GM19025 (cell line): ENCODE data around the gene CYP2U1.
"Not testable (repeated sequence)": the region's sequence is repeated elsewhere in the genome, so short reads cannot be mapped to it uniquely, and the experiment has no call there.

Experiments
- ATAC-seq: cut with Tn5 transposase; IDR thresholded peaks from one replicate; pipeline ENCODE4 v1.9.1; 2021; ENCODE audit warnings: mild to moderate bottlenecking, low read depth, moderate library complexity; ENCODE audit not compliant: unreplicated experiment

Gene CYP2U1

DNA sequence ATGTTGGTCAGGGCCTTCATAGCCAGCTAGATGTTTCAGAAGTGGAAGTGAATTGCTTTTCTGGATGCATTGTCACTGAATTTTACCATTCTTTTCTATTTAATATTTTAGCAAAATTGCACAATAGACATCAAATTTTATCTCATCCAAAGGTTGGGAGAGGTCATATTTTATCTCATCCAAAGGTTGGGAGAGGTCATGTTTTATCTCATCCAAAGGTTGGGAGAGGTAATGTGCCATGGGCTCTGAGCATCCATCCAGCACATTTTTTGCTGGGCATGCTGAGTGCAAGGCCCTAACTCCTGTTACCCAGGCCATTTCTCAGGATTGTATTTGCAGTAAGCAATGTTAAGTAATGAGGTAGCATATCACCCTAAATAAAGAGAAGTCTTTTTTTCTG lies 14.7 kb upstream of the CYP2U1 start:
- no peak for ATAC-seq

- ATAC-seq = no peak
These were observed 13.8 kb upstream of the CYP2U1 start for GRCh38 chr4:107917500-107917899.

DNA sequence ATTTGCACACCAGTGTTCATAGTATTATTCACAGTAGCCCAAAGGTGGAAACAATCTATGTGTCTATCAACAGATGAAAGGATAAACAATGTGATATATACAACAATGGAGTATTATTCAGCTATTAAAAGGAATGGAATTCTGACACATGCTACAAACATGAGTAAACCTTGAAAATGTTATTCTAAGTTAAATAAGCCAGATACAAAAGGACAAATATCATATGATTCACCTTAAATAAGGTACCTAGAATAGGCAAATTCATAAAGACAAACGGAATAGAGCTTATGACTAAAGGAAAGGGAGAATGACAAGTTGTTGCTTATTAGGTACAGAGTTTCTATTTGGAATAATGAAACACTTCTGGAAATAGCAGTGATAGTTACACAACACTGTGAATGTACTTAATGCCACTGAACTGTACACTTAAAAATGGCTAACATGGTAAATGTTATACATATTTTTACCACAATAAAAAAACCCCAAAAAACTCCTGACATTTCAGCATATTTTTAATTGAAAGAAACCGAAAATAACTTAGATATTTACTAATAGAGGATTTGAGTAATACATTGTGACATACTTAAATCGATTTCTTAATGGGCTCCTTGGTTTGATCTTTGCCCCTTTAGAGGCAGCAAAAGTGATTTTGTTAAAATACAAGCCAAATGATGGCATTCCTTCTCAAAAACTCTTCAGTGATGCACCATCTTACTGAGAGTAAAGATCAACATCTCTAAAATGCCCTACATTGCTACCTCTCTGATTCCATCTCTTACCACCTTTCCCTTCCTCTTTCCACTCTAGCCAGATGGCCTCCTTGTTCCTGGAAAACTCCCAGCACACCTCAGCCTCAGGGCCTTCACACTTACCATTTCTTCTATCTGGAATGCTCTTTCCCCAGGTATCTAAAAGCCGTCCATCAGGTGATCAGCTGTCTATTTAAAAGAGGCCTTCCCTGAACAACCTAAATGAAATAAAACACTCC lies 8.6 kb upstream of the CYP2U1 start:
- ATAC-seq = no peak

DNA sequence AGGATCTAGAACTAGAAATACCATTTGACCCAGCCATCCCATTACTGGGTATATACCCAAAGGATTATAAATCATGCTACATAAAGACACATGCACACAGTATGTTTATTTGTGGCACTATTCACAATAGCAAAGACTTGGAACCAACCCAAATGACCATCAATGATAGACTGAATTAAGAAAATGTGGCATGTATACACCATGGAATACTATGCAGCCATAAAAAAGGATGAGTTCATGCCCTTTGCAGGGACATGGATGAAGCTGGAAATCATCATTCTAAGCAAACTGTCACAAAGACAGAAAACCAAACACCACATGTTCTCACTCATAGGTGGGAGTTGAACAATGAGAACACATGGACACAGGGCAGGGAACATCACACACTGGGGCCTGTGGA lies 5.6 kb upstream of the CYP2U1 start:
- ATAC-seq = not testable (repeated sequence)

DNA sequence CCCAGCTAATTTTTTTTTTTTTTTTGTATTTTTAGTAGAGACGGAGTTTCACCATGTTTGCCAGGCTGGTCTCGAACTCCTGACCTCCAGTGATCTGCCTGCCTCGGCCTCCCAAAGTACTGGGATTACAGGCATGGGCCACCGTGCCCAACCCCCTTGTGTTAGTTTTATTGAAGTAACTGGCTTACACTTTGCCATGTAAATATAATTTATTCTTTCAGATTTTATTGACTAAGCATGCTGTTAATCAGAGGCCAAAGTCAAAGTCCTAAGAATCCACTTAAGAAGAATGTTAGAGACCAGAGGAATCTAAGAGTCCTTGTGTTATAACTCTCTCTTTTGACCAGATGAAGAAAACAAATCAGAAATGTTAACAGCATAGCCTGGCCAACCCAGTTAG lies 4.5 kb upstream of the CYP2U1 start:
- ATAC-seq = not testable (repeated sequence)

DNA sequence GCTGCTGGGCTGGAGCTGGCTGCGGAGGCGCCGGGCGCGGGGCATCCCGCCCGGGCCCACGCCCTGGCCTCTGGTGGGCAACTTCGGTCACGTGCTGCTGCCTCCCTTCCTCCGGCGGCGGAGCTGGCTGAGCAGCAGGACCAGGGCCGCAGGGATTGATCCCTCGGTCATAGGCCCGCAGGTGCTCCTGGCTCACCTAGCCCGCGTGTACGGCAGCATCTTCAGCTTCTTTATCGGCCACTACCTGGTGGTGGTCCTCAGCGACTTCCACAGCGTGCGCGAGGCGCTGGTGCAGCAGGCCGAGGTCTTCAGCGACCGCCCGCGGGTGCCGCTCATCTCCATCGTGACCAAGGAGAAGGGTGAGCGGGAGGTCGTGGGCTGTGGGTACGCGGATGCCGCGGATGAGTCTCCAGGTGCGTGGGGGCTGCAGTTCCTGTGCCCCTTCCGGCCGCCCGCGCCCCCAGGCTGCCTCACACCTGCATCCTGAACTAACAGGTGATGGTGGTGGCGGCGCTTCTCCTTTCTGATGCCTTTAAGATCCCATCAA lies 499 bp downstream of the CYP2U1 start:
- no peak for ATAC-seq

DNA sequence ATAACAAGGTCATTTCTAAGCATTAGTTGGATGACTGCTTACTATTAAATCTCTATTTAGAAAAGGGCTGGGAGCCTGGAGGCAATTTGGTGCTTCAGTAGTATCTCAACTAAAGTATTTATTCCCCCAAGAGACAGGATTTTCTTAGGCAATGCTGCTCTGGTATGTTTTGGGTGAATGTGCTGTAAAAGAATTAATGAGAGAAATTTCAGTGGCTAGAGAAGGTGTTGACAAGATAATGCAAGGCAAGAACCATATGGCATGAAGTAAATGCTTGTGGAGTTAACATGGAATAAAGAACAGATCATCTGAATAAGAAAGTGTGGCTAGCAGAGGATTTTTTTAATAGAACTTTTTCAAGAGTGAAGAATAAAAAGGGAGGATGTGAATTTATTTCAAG lies 3.9 kb downstream of the CYP2U1 start:
- no peak for ATAC-seq

GRCh38 chr4:107937040-107937439 lies 5.7 kb downstream of the CYP2U1 start:
- ATAC-seq = peak; percentile 39

GRCh38 chr4:107939307-107939706 lies 8.0 kb downstream of the CYP2U1 start:
- no peak for ATAC-seq

GRCh38 chr4:107945809-107946208 lies 14.5 kb downstream of the CYP2U1 start:
- ATAC-seq = no peak

- ATAC-seq = no peak
These were observed 19.6 kb downstream of the CYP2U1 start for GRCh38 chr4:107950746-107951540.

DNA sequence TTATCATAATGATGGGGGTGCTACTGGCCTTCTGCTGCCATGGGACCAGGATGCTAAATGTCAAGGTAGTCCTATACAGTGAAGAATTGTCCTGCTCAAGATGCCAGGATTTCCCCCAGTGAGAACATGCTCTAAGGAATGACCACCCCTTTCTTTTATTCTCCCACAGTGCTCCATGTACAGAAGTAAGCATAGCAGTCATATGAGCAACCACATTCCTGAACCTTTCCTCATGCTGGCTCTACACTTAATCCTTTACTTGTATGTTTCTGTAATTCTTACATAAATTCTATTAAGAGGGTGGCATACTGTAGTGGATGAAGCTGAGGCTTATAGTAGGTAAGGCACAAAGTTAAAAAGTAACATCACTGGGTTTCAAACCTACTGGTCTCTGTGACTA lies 20.2 kb downstream of the CYP2U1 start:
- no peak for ATAC-seq

DNA sequence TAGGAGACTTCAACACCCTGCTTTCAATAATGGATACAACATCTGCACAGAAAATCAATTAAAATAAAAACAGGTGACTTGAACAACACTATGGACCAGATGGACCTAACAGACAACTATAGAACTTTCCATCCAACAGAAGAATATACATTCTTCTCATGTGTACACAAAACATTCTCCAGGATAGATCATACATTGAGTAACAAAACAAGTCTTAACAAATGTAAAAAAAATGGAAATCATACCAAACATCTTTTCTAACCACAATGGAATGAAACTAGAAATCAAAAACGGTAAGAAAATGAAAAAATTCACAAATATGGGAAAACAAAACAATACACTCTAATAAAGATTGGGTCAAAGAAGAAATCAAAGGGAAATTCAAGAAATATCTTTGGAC lies 24.7 kb downstream of the CYP2U1 start:
- no peak for ATAC-seq

DNA sequence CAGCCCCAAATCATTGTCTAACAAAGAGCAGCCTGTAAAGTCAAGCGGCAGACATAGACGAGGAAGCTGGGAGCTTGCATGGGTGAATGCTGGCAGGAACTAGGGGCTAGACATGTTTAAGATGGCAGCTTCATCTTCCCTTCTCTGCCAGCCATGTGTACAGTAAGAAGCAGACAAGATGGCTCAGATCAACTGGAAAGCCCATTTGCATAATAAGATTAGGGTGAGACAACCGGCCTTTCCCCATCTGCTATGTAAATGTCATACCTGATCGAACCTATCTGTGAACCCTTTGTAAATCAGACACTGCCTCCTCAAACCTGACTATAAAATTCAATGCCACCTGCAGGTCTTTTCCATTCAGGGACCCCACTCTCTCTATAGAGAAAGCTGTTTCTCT lies 35.6 kb downstream of the CYP2U1 start:
- ATAC-seq = no peak

- ATAC-seq = not testable (repeated sequence)
These were observed 36.2 kb downstream of the CYP2U1 start for GRCh38 chr4:107967519-107967918.

GRCh38 chr4:107967921-107968320 lies 36.6 kb downstream of the CYP2U1 start:
- not testable (repeated sequence) for ATAC-seq

GRCh38 chr4:107970063-107970798 lies 38.9 kb downstream of the CYP2U1 start:
- ATAC-seq = no peak

DNA sequence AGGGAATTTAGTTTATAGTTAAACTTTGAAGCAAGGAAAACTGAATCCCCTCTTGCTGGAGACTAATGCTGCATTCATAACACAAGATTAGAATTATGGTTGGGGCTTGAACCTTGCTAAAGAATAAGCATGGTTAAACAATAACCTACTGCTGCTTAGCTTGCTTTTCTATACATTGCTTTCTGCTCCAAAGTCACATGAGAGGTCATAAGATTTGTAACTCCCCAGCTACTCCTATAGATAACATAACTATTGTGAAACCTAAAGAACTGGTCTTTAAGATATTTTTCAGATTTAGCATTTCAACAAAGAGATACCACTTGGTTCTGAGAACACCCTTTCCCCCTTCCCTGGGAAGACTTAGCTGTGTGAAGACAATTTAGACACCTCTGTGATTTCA lies 41.3 kb downstream of the CYP2U1 start:
- ATAC-seq = no peak

- ATAC-seq = no peak
These were observed 43.2 kb downstream of the CYP2U1 start for GRCh38 chr4:107974523-107974922.

GRCh38 chr4:107977482-107977881 lies 46.1 kb downstream of the CYP2U1 start:
- ATAC-seq = no peak
